Pancreas (tissue), 10 donors: ENCODE data around the gene SP5. TPM values are rescaled to one million over a fixed set of nuclear protein-coding genes. Genes with fewer than 3 reads are reported as not detected.

ENCODE experiments used
- ATAC-seq, 4 donors: fragments of 200-7000 bp; cut with Tn5 transposase; one replicate each; pipeline versions ENCODE4 v1.8.0 to v1.9.1; 2020; ENCODE audit warnings: mild to moderate bottlenecking in 4 of 4, moderate library complexity in 4 of 4
- DNase-seq, 6 donors: peaks; one replicate each; pipeline ENCODE4 v3.0.0-alpha.2; 2020
- FAIRE-seq: peaks from 2 replicates; lab custom pipeline; 2012; peaks lifted over from hg19 to GRCh38; lab: Jason Lieb, UNC
- H3K27ac ChIP-seq, 4 donors: fragments of 200-600 bp; sonication (generic); 1 replicate in 3 of 4; 2 replicates in 1 of 4; pipeline versions ENCODE4 v1.5.0 to v1.8.0; 2020
- H3K27me3 ChIP-seq, 4 donors: fragments of 200-600 bp; one replicate each; pipeline ENCODE4 v1.8.0; 2021
- H3K36me3 ChIP-seq, 3 donors: fragments of 200-600 bp; sonication (generic) in 1 of 3; one replicate each; pipeline versions ENCODE4 v1.5.0 to v1.8.0; 2020 to 2021
- H3K4me1 ChIP-seq, 3 donors: fragments of 200-600 bp; one replicate each; pipeline ENCODE4 v1.8.0; 2021
- H3K4me3 ChIP-seq, 4 donors: fragments of 200-600 bp; sonication (generic) in 2 of 4; one replicate each; pipeline versions ENCODE4 v1.5.0 to v1.8.0; 2020 to 2021
- H3K9me3 ChIP-seq, 4 donors: fragments of 200-600 bp; one replicate each; pipeline ENCODE4 v1.8.0; 2021
- WGBS, 2 donors: extraction: QIAGEN DNeasy Blood & Tissue Kit; methylation state at CpG; one replicate each; pipeline ENCODE4 v1.1.7; 2013; 5-methylcytosine and 5-hydroxymethylcytosine counted together
- intact Hi-C, 3 donors: fragments of 100-400 bp; cut with DNase I; formaldehyde crosslinking; loops; one replicate each; pipeline versions ENCODE4 v1.11.1 to v1.14.2; 2022
- polyA plus RNA-seq, 2 donors: library from polyadenylated mRNA; stranded (reverse); fragments of 200-250 nt; gene quantifications; one replicate each; pipeline ENCODE4 v1.2.3, GENCODE V29; 2013
- total RNA-seq, 6 donors: library from RNA; stranded (reverse); fragmentation: NEBNext Ultra II Directional in 4 of 6; extraction: Animal tissue kit (Norgen Biotek cat#: 25700) in 4 of 6; gene quantifications; one replicate each; pipeline versions ENCODE4 v1.2.1 to v1.2.4, GENCODE V29; 2021 to 2023
- TF ChIP-seq, protein P1 (sequence below), 4 donors: fragments of 200-600 bp; sonication (generic) in 3 of 4; IDR thresholded peaks; one replicate each; pipeline versions ENCODE4 v1.5.0 to v1.8.0; 2021; ENCODE audit warnings: antibody characterized with exemption in 4 of 4
- donor health status: healthy with polysubstance abuse.
- donor health status: DM: no; HTN: no; CAD: no; lungs with moderate emphysema.
- donor health status: DM: no; HTN: no; CAD: no.
- donor health status: control.
- donor health status: control.
- donor health status: Bipolar disorder and iron deficiency.
- donor health status: DM: yes; HTN: yes; CAD: no.
- donor health status: DM: no; HTN: no; CAD: no.
- donor health status: DM: no; HTN: no; CAD: no.
- donor health status: DM: yes; HTN: yes; CAD: no.

SP5 gene
- total and polyA plus RNA-seq, 8 donors, result 0.08 to 2.1 (median 0.28) TPM; not detected in 1

GRCh38 chr2:170711196-170711773 lies 3.9 kb upstream of the SP5 start:
- H3K9me3 ChIP-seq, result no peaks in the 10 kb centered on the region
- DNase-seq (no peak), FAIRE-seq (no peak), ATAC-seq (no peak)
- H3K27ac ChIP-seq, result no peak overlapping the region
- H3K4me3 ChIP-seq, result peak overlapping the region in 1 of 4 donors; percentile 36
- H3K36me3 ChIP-seq, result no peaks in the 10 kb centered on the region
- intact Hi-C loops, result loop anchor here in 1 of 3 donors (10.0 kb wide), 1 partner anchor 64 kb away; the partner anchor contains the start of gene ERICH2
- H3K27me3 ChIP-seq, result no peaks in the 10 kb centered on the region
- peaks cover 3 to 14% (median 13%) of the 10 kb centered on the region in 3 donors for H3K4me1 ChIP-seq
- TF ChIP-seq, protein P1, sequence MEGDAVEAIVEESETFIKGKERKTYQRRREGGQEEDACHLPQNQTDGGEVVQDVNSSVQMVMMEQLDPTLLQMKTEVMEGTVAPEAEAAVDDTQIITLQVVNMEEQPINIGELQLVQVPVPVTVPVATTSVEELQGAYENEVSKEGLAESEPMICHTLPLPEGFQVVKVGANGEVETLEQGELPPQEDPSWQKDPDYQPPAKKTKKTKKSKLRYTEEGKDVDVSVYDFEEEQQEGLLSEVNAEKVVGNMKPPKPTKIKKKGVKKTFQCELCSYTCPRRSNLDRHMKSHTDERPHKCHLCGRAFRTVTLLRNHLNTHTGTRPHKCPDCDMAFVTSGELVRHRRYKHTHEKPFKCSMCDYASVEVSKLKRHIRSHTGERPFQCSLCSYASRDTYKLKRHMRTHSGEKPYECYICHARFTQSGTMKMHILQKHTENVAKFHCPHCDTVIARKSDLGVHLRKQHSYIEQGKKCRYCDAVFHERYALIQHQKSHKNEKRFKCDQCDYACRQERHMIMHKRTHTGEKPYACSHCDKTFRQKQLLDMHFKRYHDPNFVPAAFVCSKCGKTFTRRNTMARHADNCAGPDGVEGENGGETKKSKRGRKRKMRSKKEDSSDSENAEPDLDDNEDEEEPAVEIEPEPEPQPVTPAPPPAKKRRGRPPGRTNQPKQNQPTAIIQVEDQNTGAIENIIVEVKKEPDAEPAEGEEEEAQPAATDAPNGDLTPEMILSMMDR (IDR thresholded peaks at IDR 0.05), result no peak
- WGBS, 2 donors, result 17 to 18% methylated on average over 9 of the region's 9 CpGs

GRCh38 chr2:170711774-170712652 lies 3.1 kb upstream of the SP5 start:
- ATAC-seq (peak in 1 of 4 donors; percentile 9), DNase-seq (peak in 4 of 6 donors; percentile 7 to 77 (median 66)), FAIRE-seq (no peak)
- Histone ChIP-seq H3K4me3 (peak overlapping the region in 1 of 4 donors; percentile 36), H3K27me3 (no peaks in the 10 kb centered on the region), H3K36me3 (no peaks in the 10 kb centered on the region), H3K4me1 (peaks cover 3 to 14% (median 13%) of the 10 kb centered on the region in 3 donors), H3K9me3 (no peaks in the 10 kb centered on the region), H3K27ac (no peak overlapping the region)
- 3 to 4% methylated on average over 51 of the region's 51 CpGs for WGBS, 2 donors
- TF ChIP-seq, protein P1 (IDR thresholded peaks at IDR 0.05), result no peak
- intact Hi-C loops, result loop anchor here in 1 of 3 donors (10.0 kb wide), 1 partner anchor 63 kb away; the partner anchor contains the start of gene ERICH2

DNA sequence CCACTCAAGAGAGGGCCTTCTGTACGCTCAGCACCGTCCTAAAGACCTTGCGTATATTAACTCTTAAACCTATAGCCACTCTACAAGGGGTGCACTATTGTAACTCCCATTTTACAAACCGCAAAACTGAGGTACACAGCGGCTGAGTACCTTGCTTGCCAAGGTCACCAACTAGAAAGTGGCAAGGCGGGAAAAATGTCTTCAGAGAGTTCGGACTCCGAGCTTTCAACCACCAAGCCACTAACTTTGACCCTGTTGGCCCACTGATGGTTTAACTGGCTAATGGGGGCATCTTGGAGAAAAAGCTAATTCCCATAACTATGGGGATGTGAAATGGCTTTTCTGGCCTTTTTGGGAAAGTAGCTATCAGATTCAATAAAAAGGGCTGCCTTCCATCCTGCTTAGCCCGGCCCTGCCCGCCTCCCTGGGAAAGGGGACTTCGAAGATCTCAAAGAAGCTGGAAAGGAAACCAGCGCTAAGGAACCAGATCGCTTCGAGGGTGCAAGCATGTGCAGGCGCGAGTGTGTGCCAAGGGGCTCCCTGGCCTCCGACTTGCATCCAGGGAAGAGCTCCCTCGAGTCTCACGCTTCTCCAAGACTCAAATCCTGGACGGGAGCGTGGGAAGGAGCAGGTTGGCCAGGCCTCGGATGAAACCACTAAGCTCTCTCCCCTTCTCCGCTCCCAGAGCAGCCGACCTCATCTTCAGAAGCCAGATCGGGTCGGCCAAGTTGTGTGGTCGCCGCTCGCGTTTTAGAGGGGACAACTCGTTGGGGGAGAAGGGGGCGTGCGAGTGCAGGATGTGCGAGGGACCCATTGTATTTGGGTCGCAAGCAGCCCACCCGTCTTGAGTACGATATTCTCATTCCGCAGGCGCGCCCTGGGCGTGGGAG lies 2.2 kb upstream of the SP5 start:
- Histone ChIP-seq H3K4me1 (peaks cover 3 to 14% (median 13%) of the 10 kb centered on the region in 3 donors), H3K4me3 (peak overlapping the region in 1 of 4 donors; percentile 36), H3K36me3 (no peaks in the 10 kb centered on the region), H3K27me3 (no peaks in the 10 kb centered on the region), H3K27ac (no peak overlapping the region), H3K9me3 (no peaks in the 10 kb centered on the region)
- FAIRE-seq (no peak), DNase-seq (peak in 1 of 6 donors; percentile 58), ATAC-seq (no peak)
- 40 to 47% methylated on average over 41 of the region's 41 CpGs for WGBS, 2 donors
- intact Hi-C loops, result loop anchor here in 1 of 3 donors (10.0 kb wide), 1 partner anchor 62 kb away; the partner anchor contains the start of gene ERICH2
- TF ChIP-seq, protein P1 (IDR thresholded peaks at IDR 0.05), result no peak

- ATAC-seq (peak; percentile 1 to 22 (median 4)), FAIRE-seq (no peak), DNase-seq (peak; percentile 4 to 77 (median 30))
- Histone ChIP-seq H3K27me3 (no peaks in the 10 kb centered on the region), H3K9me3 (no peaks in the 10 kb centered on the region), H3K27ac (peak overlapping the region in 2 of 4 donors; percentile 35 to 51), H3K36me3 (no peaks in the 10 kb centered on the region), H3K4me1 (peaks cover 3 to 14% (median 13%) of the 10 kb centered on the region in 3 donors), H3K4me3 (peak overlapping the region; percentile 6 to 59 (median 44))
- TF ChIP-seq, protein P1 (IDR thresholded peaks at IDR 0.05), result no peak
- intact Hi-C loops, result loop anchor here in 1 of 3 donors (10.0 kb wide), 1 partner anchor 61 kb away; the partner anchor contains the start of gene ERICH2
- WGBS, 2 donors, result 12 to 14% methylated on average over 65 to 76 of the region's 76 CpGs
These were observed 1.4 kb upstream of the SP5 start for GRCh38 chr2:170713543-170714380.
